ENCODE measurements around the gene PTRH1.

DNA sequence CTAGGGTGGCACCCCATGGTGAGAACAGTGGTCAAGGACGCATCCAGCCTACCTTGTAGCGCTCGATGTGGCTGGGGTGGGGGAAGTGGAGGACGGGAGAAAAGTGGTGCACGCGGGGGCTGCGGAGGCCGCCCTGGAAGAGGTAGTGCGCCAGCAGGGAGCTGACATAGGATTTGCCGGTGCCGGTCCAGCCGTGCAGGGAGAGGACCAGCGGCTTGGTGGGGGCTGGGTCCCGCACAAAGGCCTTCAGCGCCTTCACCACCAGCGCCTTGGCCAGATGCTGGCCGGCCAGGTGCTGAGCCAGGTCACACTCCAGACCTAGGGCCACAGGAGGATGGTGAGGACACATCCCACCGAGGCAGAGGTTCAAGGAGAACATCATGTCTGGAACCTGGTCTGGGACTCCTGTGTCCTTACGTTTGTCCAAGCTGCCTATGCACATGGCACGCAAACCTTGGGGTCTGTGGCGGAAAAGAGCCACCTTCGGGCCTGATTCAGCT is 18.8 kb upstream of the PTRH1 start:
- TF ChIP-seq, protein P1, sequence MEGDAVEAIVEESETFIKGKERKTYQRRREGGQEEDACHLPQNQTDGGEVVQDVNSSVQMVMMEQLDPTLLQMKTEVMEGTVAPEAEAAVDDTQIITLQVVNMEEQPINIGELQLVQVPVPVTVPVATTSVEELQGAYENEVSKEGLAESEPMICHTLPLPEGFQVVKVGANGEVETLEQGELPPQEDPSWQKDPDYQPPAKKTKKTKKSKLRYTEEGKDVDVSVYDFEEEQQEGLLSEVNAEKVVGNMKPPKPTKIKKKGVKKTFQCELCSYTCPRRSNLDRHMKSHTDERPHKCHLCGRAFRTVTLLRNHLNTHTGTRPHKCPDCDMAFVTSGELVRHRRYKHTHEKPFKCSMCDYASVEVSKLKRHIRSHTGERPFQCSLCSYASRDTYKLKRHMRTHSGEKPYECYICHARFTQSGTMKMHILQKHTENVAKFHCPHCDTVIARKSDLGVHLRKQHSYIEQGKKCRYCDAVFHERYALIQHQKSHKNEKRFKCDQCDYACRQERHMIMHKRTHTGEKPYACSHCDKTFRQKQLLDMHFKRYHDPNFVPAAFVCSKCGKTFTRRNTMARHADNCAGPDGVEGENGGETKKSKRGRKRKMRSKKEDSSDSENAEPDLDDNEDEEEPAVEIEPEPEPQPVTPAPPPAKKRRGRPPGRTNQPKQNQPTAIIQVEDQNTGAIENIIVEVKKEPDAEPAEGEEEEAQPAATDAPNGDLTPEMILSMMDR (conservative IDR thresholded peaks at IDR 0.05; ENCODE audit: low read depth, low read length): no peak
- TF ChIP-seq POLR2A (IDR thresholded peaks at IDR 0.05; ENCODE audit: low read depth, low read length): no peak
- no peak for TF ChIP-seq USF2 (IDR thresholded peaks at IDR 0.05; ENCODE audit: low read depth, low read length)
- TF ChIP-seq RAD21 (IDR thresholded peaks at IDR 0.05; ENCODE audit: low read length): no peak
- TF ChIP-seq NFE2L2 (IDR thresholded peaks at IDR 0.05; ENCODE audit: low read depth, low read length): no peak
- no peak for TF ChIP-seq RCOR1 (IDR thresholded peaks at IDR 0.05; ENCODE audit: insufficient replicate concordance, low read length)
- TF ChIP-seq MAFK (IDR thresholded peaks at IDR 0.05; ENCODE audit: low read depth, low read length): no peak
- no peak for TF ChIP-seq MXI1 (IDR thresholded peaks at IDR 0.05; ENCODE audit: borderline replicate concordance, low read depth, low read length)
- no peak for TF ChIP-seq RFX5 (IDR thresholded peaks at IDR 0.05; ENCODE audit: low read depth, low read length)

All from IMR-90 (cell line).